Prostate gland (tissue), 2 donors: Measurements from ENCODE around the gene VPS26B. TPM values are rescaled to one million over a fixed set of nuclear protein-coding genes. Genes with fewer than 3 reads are reported as not detected.

Experiments
- DNase-seq: peaks from one replicate; pipeline ENCODE4 v3.0.0-alpha.2; 2019; ENCODE audit warnings: low spot score
- H3K27ac ChIP-seq, 2 donors: fragments of 200-600 bp; sonication (generic); 2 replicates each; pipeline ENCODE4 v1.5.1; 2017 to 2019
- H3K27me3 ChIP-seq: fragments of 200-600 bp; sonication (generic); replicated peaks from 2 replicates; pipeline ENCODE4 v1.5.1; 2019; ENCODE audit not compliant: insufficient read depth
- H3K36me3 ChIP-seq, 2 donors: fragments of 200-600 bp; sonication (generic); 1 replicate in 1 of 2; 2 replicates in 1 of 2; pipeline versions ENCODE4 v1.5.1 to v1.8.1; 2017 to 2019
- H3K4me1 ChIP-seq: fragments of 200-600 bp; sonication (generic); replicated peaks from 2 replicates; pipeline ENCODE4 v1.5.1; 2019
- H3K4me3 ChIP-seq, 2 donors: fragments of 200-600 bp; sonication (generic); 2 replicates each; pipeline ENCODE4 v1.5.1; 2017 to 2019
- H3K9me3 ChIP-seq: fragments of 200-600 bp; sonication (generic); 2 replicates; pipeline ENCODE4 v1.5.1; 2017
- POLR2A ChIP-seq: fragments of 450-650 bp; IDR thresholded peaks from one replicate; pipeline ENCODE4 v1.6.1; 2016; ENCODE audit warnings: antibody characterized with exemption, mild to moderate bottlenecking
- POLR2AphosphoS5 ChIP-seq: sonication (generic); formaldehyde crosslinking; IDR thresholded peaks from one replicate; pipeline ENCODE4 v1.6.1; 2017; ENCODE audit warnings: antibody characterized with exemption
- WGBS: methylation state at CpG from one replicate; pipeline ENCODE4 v1.1.5; 2018; 5-methylcytosine and 5-hydroxymethylcytosine counted together
- intact Hi-C: fragments of 100-400 bp; cut with DNase I; formaldehyde crosslinking; loops from one replicate; pipeline ENCODE4 v1.14.2; 2022
- total RNA-seq, 2 donors: library from RNA; depleted of rRNA; stranded (reverse); fragments of >200 nt; gene quantifications; one replicate each; pipeline ENCODE4 v1.1.0, GENCODE V29; 2016
- TF ChIP-seq, protein P1 (sequence below), 4 experiments: fragments of 200-600 bp in 2 of 4; fragments of 450-650 bp in 2 of 4; sonication (generic) in 2 of 4; IDR thresholded peaks; 1 replicate in 3 of 4; 2 replicates in 1 of 4; pipeline ENCODE4 v1.5.1; 2016 to 2019; ENCODE audit warnings: antibody characterized with exemption in 4 of 4, mild to moderate bottlenecking in 2 of 4, moderate library complexity in 2 of 4

The VPS26B gene
- total RNA-seq, 2 donors from 2014 or later: 67.6 to 80.8 TPM

DNA sequence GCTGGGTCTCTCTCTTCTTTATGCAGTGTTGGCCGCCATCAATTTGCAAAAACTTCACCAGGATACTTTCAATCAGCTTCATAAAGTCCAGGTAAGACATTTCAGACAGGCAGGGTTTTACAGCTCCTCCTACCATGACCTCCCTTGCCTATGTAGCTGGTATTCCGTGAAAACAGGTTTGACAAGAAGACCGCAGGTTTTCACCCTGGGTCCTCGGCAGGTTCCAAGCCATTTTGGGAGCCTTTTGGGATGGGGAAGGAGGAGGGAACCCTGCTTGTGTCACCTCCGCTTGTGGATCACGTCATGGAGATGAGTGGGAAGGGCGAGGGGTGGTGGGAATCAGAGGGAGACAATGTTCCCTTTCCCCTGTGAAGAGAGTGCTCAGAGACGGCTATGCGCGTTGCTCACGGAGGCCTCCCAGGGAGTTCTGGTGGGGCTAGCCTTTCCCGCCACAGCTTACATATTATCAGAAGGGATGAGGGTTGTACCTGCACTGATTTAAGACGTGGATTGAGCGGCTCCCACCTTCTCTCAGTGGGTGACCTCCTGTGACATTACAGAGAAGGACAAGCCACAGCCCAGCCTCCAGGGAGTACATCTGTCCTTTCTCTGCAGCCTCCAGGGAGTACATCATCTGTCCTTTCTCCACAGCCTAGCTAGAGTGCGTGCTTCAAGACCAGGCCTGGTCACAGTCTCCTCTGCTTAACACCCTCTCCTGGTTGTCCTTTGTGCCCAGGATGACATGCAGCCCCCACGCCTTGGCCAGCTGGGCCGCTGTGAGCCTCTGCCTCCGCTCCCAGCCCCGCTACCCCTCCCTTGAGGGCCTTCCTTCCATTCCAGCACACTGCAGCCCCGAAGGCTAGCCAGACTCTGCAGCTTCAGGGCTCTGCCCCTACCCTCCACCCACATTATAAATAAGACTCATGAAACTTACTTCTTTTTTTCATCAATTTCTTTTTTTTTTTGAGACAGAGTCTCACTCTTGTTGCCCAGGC lies 68.9 kb downstream of the VPS26B start:
- H3K4me1 ChIP-seq: no peaks in the 10 kb centered on the region
- no peak overlapping the region for H3K27ac ChIP-seq
- DNase-seq: no peak
- no peak overlapping the region for H3K4me3 ChIP-seq
- no peaks in the 10 kb centered on the region for H3K9me3 ChIP-seq
- H3K27me3 ChIP-seq: no peaks in the 10 kb centered on the region
- no peaks in the 10 kb centered on the region for H3K36me3 ChIP-seq
- intact Hi-C loops: no loop called here
- 78% methylated on average over 20 of the region's 20 CpGs for WGBS
- no peak for TF ChIP-seq POLR2AphosphoS5
- TF ChIP-seq POLR2A: no peak
- TF ChIP-seq, protein P1, sequence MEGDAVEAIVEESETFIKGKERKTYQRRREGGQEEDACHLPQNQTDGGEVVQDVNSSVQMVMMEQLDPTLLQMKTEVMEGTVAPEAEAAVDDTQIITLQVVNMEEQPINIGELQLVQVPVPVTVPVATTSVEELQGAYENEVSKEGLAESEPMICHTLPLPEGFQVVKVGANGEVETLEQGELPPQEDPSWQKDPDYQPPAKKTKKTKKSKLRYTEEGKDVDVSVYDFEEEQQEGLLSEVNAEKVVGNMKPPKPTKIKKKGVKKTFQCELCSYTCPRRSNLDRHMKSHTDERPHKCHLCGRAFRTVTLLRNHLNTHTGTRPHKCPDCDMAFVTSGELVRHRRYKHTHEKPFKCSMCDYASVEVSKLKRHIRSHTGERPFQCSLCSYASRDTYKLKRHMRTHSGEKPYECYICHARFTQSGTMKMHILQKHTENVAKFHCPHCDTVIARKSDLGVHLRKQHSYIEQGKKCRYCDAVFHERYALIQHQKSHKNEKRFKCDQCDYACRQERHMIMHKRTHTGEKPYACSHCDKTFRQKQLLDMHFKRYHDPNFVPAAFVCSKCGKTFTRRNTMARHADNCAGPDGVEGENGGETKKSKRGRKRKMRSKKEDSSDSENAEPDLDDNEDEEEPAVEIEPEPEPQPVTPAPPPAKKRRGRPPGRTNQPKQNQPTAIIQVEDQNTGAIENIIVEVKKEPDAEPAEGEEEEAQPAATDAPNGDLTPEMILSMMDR (IDR thresholded peaks at IDR 0.05): no peak

DNA sequence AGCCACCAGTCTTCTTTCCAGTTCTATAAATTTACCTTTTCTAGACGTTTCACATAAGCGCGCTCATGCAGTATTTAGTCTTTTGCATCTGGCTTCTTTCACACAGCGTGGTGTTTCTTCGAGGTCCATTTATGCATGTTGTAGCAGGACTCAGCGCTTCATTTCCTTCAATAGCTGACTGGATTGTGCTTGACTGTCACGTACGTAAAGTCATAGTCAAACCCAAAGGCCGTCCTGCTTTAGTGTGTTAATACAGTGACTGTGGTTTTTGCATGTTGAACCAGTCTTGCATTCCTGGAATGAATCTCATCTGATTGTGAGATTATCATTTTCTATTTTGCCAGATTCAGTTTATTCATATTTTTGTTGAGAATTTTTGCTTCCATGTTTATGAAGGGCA lies 70.2 kb downstream of the VPS26B start:
- H3K27ac ChIP-seq: no peak overlapping the region
- intact Hi-C loops: no loop called here
- 82% methylated on average over 9 of the region's 9 CpGs for WGBS
- H3K27me3 ChIP-seq: no peaks in the 10 kb centered on the region
- no peaks in the 10 kb centered on the region for H3K4me1 ChIP-seq
- no peaks in the 10 kb centered on the region for H3K36me3 ChIP-seq
- DNase-seq: no peak
- TF ChIP-seq, protein P1 (IDR thresholded peaks at IDR 0.05): no peak
- TF ChIP-seq POLR2A (no peak), POLR2AphosphoS5 (no peak)
- no peak overlapping the region for H3K4me3 ChIP-seq
- no peaks in the 10 kb centered on the region for H3K9me3 ChIP-seq

Other genes starting within 250 kb of the VPS26B start
- 100 to 1,000 TPM in 1 of 2 donors, 10 to 100 TPM in 1; 21.3 to 157 TPM for gene JAM3, start 155.6 kb upstream of the VPS26B start, total RNA-seq
- 10 to 100 TPM; 44.4 to 61.9 TPM for gene NCAPD3, start 704 bp upstream of the VPS26B start, total RNA-seq
- gene THYN1, start 28.7 kb downstream of the VPS26B start, total RNA-seq: 10 to 100 TPM; 48.5 to 59.7 TPM
- 10 to 100 TPM; 39.4 to 46.1 TPM for gene ACAD8, start 28.9 kb downstream of the VPS26B start, total RNA-seq
- 10 to 100 TPM in 1 of 2 donors, 1 to 10 TPM in 1; 7.8 to 14.5 TPM for gene GLB1L3, start 51.7 kb downstream of the VPS26B start, total RNA-seq
- 10 to 100 TPM; 45.6 to 60.0 TPM for gene GLB1L2, start 107.3 kb downstream of the VPS26B start, total RNA-seq
- gene B3GAT1, start 187.6 kb downstream of the VPS26B start, total RNA-seq: 1 to 10 TPM; 3.9 to 4.9 TPM